Measurements from ENCODE around the gene RBP5.

Gene RBP5

DNA sequence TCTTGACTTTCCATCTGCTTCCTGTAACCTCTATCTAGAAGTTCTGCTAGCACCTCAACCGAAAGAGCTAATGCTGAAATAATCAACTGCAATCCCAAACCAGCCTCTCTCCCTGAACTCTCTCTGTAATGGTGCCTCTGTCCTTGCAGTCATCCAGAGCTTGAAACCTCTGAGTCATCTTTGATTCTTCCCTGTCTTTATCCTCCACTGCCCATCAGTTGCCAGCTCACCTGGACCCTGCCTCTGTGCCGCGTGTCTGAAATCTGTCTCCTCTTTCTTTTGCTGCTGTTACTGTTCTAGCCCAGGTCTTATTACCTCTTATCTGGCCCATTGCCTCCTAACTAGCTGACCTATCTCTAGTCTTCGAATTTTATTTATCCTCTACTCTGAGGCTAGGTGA is 17.0 kb upstream of the RBP5 start:
- DNase-seq (ENCODE audit: low read depth) = no peak

DNA sequence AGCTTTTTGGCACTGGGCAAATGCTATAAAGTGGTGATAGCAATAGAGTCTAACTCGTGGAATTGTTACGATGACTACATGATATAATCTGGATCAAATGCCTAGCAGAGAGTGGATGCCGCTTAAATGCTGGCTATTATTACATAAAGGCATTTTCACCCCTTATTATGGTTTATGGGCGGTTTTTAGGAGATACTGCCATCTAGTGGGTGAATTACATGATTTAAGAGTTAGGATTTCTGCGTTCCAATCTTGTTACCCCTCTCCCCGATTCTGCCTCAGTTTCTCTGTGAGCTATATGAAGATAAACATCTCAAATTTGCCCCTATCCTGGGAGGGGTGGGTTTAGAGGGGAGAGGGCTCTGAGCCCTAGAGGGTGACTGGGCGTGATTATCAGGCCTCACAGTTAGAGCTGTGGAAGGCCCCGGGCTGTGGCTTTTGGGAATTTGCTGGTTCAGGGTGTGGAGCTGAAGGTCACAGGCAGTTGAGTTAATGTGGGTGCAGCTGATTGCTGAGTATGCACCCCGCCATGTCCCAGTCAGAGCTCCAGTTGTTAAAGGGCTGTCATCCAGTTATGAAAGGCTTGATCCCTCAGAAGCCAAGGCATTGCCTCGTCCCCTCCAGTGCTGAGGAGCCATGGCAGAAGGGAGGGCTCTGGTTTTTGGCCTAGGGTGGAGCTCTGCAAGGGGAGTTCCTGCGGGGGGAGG is 15.9 kb upstream of the RBP5 start:
- DNase-seq (ENCODE audit: low read depth) = no peak

DNA sequence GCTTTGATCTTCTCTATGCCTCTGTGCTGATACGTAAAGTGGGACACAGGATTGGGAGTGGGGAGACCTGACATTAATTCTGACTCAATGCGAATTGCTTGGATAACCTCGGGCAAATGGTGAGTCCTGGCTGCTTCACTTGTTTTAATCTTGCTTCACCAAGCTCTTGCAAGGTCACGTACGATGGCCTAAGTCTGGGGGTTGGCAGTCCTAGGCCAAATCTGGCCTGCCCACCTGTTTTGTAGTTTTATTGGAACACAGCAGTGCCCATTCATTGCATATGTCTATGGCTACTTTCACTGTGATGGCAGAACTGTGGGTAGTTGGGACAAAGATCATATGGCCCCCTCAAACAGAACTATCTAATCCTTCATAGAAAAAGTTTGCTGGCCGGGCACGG is 14.9 kb upstream of the RBP5 start:
- DNase-seq (ENCODE audit: low read depth) = no peak

DNA sequence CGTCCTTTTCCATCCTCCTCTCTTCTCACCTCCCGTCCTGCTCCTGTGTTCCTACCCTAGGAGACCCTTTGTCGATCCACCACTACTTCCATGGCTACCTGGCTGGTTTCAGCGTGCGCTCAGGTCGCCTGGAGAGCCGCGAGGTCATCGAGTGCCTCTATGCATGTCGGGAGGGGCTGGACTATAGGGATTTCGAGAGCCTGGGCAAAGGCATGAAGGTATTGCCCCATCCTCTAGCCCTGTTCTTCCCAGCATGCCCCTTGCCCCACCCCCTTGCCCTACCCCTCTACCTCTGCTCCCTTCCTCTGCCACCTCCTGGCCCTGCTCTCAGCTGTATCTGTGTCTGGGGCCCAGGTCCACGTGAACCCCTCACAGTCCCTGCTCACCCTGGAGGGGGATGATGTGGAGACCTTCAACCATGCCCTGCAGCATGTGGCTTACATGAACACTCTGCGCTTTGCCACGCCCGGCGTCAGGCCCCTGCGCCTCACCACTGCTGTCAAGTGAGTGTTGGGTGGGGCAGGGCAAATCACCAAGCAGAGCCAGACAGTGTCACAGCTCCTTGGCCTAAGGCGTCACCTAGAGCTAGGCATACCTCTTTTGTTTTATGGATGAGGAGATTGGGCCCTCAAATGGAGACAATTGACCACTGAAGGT is 14.2 kb upstream of the RBP5 start:
- no peak for DNase-seq (ENCODE audit: low read depth)

DNA sequence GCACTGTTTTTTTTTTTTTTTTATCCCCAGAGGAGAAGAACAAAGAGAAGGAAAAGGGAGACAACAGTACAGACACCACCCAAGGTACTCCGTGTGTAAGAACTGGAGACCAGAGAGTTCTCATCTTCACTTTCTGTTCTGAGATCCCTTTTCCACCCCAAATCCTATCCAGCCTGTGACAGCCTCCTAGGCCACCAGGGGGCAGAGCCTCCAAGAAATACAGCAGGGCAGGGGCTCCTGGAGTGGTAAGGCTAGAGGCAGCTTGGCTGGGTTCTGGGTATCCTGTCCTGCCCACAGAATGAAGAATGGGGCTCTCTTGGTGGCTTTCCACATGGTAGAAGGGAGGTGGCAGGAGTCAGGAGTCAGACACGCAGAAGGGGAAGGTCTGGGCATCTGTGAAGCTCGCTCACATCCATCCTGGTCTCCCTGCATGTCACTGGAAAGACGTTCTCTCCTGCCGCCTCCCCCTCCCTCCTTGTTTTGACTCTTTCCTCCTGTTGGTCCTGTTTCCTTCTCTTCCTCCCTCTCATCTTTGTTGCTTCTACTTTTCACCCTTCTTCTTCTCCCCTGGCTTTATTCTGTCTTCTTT is 13.5 kb upstream of the RBP5 start:
- DNase-seq (ENCODE audit: low read depth) = no peak

DNA sequence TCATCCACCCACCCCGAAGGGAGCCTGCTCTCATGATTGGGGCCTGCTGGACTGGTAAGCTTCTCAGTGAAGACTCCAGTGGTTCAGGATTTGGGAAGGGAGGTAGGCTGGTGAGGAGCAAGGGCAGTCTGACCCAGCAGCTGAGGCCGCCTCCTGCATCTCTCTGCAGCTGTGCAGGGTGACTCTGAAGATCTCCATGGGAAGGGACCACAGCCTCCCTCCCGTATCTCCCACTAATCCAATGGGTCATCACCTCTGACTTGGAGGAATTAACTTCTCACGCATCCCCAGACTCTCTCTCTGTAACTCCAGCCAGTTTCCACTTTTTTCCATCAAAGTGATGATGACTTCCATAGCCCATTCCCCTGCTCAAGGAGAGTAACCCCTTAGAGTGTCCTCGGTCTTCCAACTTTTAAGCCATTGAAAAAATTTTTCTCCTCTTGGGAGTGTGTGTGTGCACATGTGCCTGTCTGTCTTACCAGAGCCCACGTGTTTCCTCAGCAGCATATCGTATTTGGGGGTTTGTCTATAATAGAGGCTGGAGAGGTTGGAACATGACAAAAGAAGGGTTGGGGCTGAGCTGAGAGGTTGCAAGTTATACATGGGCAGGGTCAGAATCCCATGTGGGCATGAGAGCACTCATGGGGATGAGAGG is 12.8 kb upstream of the RBP5 start:
- no peak for DNase-seq (ENCODE audit: low read depth)

DNA sequence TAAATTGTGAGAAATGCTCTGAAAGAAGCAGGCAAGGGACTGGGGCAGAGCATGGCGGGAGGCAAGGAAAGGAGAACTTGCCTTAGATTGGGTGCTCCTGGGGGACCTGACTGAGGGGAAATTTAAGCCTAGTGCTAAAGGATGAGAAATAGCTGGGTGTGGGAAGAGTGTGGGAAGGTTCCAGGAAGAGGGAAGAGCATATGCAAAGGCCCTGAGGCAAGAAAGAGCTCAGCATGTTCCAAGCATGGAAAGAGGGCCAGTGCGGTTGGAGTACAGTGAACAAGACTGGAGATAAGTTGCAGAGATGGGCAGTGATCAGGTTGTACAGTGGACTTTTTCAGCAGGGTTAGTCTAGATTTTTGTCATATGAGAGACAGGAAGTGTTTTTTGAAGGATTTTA is 10.5 kb upstream of the RBP5 start:
- no peak for DNase-seq (ENCODE audit: low read depth)

DNA sequence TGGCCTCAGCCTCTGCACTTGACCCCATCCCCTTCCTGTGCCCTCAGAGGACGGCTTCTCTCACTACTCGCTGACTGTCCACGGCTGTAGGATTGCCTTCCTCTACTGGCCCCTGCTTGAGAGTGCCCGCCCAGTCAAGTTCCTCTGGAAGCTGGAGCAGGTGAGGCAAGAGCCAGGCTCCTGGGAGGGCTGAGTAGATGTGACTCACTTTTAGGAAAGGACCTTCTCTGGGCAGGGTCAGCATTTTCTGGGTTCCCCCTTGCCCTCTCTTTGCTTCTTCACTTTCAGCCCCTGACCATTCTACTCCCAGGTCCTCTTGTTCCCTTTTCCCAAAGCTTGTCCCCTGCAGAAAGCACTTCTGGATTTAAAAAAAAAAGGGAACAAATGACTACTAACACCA is 9.2 kb upstream of the RBP5 start:
- no peak for DNase-seq (ENCODE audit: low read depth)

DNA sequence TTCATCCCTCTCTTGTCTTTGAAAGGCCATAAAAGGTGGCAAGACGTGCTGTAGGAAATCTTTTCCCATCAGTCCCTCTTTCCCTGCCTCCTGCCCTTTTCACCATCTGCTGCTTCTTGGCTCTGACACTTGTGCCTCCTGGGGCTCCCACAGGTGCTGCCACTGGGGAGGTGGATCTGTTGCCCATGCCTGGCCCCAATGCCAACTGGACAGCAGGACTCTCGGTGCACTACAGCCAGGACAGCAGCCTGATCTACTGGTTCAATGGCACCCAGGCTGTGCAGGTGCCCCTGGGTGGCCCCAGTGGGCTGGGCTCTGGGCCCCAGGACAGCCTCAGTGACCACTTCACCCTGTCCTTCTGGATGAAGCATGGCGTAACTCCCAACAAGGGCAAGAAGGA is 8.0 kb upstream of the RBP5 start:
- no peak for DNase-seq (ENCODE audit: low read depth)

DNA sequence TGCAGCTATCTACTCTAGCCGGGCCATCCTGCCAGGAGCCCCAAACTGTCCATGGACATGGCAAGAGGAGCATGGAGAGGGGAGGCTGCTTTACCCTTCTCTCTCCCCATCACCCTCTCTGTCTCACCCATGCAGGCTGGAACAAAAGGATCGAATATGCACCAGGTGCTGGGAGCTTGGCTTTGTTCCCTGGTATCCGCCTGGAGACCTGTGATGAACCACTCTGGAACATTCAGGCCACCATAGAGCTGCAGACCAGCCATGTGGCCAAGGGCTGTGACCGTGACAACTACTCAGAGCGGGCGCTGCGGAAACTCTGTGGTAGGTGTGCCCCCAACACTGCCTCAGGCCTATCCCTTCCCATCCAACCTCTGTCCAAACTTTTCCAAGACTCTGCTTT is 7.4 kb upstream of the RBP5 start:
- DNase-seq (ENCODE audit: low read depth) = no peak

DNA sequence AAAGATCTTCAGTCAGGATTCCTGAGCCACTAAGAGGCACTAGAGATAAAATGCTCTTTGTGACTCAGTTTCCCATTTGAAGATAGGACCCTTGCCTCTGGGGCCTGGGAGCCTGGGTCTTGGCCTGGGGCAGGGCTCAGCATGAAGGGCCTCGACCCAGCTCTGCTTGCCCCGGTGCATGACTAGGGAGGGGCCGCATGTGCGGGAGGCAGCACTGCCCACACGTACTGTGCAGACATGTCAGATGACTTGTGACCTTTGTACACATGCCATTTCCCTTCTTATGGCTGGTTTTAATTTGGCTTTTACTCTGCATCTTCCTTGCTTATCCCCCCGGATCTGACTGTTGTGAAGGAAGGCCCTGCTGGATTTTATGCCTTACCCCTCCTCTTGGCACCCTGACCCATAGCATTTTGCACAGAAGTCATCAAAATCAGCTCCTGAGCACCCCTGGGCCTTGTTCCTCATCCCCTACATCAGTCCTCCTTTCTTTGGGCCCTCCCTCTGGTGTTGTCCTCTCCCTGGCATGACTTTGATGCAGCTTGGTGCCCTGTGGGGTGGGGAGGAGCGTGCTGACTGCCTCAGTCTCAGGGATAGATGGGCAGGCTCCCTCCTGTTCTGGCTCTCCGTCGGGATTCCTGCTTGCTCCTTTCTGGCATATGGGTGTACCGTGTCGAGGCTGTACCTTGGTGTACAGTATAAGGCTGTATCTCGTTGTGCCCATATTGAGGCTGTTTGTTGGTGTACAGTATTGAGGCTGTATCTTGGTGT is 5.9 kb upstream of the RBP5 start:
- DNase-seq (ENCODE audit: low read depth) = no peak

DNA sequence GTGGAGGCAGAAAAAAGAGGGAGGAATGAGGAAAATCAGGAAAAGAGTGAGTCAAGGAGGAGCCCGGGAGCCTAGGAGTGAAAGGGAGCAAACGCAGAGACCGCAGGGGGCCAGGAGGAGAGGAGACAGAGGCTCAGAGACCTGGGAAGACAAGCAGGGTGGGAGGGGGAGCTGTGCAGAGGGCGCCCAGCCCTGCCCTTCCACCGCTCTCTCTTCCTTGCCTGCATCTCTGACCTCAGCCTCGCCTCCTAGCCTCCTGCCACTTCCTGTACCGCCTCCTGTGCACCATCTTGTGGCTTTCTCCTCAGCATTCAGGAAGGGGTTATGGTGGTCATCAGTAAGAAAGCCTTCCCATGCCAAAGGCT is 2.8 kb upstream of the RBP5 start:
- no peak for DNase-seq (ENCODE audit: low read depth)

DNA sequence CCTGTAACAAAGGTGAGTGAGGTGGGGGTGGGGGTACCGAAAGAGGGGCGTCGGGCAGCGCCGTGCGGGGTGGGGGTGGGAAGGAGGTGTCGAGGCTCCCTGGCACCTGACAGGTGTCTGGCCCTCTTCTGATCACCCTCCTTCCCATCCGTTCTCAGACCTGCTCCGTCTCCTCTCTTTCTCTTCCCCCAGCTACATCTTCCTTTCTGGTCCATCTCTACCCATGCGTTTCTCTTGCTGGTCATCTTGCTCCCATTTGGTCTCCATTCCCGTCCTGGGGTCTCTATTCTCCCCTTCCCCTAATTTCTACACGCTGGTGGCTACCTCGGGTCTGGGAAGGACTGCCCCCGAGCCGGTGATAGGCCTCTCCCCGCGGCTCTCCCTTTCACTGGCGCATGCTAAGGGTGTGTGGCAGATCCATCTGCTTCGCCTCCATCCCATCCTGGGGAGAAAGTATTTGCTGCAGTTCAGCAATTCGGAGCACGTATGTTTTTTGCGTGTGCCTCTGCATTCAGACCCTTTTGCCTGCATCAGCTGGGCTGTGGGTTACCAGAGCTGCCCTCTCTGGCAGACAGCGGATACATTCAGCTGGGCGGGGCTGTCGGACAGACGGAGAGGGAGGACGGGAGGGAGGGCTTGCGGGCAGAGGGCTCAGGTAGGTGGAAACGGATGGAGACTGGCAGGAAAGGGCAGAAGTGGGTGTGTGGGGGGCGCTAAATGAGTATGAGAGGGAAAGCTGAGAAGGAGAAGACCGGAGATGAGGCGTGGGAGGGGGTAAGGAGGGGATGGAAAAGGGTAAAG is 2.2 kb upstream of the RBP5 start:
- no peak for DNase-seq (ENCODE audit: low read depth)

DNA sequence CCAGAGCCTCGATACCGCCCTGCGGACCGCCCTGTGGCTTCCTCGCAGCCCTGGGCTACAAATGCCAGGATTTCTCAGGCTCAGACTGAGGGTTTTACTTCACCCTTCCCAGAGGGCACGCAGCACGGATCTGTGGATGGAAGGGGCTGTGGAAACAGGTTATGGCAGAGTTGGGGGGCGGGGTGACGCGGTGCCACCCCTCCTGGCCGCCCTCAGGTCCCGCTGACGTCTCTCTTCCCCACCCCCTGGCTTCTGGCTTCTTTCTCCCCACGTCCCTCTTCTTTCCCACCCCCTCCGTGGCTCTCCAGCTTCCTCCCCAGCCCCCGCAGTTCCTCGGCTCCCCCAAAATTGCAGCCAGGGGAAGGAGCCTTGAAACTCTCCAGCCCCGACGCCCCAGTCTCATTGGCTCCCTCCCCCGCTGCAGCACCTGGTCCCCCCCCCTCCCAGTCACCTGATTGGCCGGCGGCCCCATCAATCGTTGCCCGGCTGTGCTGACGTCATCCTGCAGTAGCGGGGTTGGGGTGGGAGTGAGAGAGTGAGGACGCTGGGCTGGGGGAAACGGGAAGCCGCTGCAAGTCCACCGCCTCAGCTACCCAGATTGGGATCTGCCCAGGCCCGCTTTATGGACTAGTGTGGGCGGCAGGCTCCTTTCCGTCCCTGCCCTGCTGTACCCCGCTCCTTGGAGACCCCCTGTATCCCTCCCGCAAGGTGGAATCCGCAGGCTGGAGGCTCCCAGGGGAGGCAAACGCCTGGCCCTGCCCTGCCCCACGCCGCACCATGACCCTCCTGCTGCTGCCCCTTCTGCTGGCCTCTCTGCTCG is 1.4 kb upstream of the RBP5 start, which contains the start of gene CLSTN3:
Gene CLSTN3 (plus strand): TSS at position 500 of the 820 bp plus-strand sequence. CDS start 278 bp downstream, at position 778.
- peak; percentile 66 for DNase-seq (ENCODE audit: low read depth)

DNA sequence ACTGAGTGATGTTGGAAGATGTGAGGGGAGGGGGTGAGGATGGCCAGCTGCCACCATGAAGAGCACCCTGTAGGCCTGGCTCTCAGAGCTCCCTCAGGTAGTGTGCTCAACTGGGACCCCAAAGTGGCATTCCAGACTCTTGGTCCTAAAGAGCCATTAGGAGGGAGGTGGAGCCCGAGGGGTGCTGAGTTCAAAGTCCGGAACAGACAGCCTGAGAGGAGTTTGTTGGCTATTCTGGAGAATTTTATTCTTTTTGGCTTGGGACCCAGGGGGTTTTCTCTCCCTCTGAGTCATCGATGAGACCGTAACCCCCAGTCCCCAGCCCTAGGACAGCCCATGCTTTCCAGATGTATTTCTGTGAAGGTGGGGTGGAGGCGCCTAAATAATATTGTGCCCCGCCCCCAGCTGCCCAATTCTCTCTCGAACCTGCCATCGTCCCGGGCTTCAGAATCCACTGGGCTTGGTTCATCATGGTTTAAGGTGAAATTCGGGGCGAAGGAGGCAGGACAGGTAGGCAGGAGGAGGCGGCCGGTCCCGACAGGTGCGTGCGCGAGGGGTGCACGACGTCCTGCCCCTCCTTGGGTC is 690 bp upstream of the RBP5 start:
- DNase-seq (ENCODE audit: low read depth) = no peak

DNA sequence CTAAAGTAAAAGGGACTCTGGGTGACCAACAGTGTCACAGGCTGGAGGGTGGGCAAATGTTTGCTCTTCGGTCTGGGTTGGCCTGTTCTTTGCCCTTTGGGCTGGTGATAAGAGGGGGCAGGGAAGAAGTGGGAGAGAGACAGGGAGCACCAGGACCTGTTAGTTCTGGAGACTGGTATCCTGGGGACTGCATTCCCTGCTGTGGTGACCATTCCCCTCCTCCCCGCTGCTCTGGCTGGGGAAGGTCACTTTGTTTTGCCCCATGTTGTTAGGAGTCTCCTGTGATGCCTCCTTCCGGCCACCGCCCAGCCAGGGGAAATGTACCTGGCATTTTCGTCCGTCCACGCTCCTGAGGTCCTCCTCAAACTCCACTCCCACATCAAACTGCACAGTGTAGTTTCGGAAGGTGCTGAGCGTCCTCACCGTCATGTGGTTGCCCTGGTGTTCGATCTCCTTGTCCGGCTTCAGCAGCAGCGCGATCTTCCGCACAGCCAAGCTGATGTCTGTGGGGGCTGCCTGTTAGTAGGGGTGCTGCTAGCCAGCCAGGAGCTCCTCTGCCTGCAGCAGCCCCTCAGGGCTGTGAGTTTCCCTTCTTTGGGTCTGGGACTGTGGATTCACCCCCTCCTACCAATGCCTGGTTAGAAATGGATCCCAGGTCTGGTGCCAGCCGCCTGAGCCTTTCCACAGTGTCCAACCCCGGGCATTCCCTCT is 618 bp downstream of the RBP5 start:
- DNase-seq (ENCODE audit: low read depth) = no peak

DNA sequence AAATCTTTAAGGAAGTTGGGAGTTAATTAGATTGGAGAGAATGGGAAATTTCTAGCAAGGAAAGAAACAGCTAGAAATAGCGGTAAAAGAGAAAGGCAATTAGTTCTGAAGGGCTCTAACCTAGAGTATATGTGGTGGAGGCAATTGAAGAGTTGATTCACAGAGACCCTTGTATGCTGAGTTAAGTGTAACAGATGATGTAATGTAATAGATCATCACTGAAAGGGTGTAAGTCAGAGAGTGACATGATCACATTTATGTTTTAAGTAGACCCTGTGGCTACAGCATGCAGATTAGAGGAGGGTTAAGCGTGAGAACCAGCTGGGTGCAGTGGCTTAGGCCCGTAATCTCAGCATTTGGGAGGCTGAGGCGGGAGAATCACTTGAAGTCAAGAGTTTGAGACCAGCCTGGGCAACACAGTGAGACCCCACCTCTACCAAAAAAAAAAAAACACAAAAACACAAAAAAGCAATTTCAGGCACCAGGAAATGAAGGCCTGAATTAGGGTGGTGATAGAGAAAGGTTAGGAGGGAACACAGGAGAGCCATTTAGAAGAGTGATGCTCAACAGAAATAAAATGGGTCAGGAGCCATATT is 3.0 kb downstream of the RBP5 start:
- DNase-seq (ENCODE audit: low read depth) = no peak

DNA sequence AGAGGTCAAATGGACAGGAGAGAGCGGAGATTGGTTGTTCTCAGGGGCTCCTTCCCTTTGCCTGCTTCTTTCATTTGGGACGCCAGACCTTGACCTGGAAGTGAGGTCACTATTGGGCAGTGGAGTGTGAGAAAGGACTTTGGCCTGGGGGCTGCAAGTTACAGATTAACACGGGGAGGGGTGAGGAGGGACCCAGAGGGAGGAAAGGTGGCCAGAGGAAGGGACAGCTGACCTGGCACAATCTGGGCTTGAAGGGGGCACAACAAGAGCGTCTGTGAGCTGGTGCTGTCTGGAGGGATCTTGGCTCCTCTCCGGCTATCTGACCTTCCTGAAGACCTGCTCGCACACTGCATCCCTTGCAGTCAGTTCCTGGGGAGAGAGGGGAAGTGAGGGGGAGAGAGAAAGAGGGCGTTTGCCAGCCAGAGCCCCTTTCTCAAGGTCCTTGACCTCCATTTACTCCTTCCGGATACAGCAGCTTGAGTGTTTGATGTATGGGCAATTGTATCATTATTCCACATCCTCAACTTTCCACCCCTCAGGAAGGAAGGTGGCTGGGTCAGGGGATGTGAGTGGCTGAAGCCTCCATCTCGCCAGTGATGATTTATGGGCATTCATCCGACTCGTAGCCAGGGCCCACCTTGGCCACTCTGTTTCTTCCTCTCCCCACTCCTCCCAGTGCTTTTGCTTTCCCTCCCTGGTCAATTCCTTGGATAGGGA is 4.7 kb downstream of the RBP5 start:
- no peak for DNase-seq (ENCODE audit: low read depth)

Measured in stimulated activated CD8-positive, alpha-beta memory T cell treated with anti-CD3 and anti-CD28 coated beads, Interleukin-15, amount 100 ng/mL, for 24 hours (primary cell).